Heart right ventricle (tissue), 16 donors: ENCODE measurements around the gene ZNF878. TPM values are rescaled to one million over a fixed set of nuclear protein-coding genes. Genes with fewer than 3 reads are reported as not detected.
"Not testable (repeated sequence)": the region's sequence is repeated elsewhere in the genome, so short reads cannot be mapped to it uniquely, and the experiment has no call there.

Experiments
- ATAC-seq, 8 donors: fragments of 200-7000 bp; cut with Tn5 transposase; one replicate each; pipeline ENCODE4 v1.9.1; 2020; ENCODE audit warnings: mild to moderate bottlenecking in 8 of 8, moderate library complexity in 8 of 8, moderate number of reproducible peaks in 1 of 8
- DNase-seq, 2 donors: peaks; one replicate each; pipeline ENCODE4 v3.0.0-alpha.2; 2020
- H3K27ac ChIP-seq, 10 donors: fragments of 200-600 bp; sonication (generic) in 2 of 10; one replicate each; pipeline versions ENCODE4 v1.5.0 to v1.8.0; 2020 to 2022; ENCODE audit warnings: mild to moderate bottlenecking in 3 of 10
- H3K27me3 ChIP-seq, 7 donors: fragments of 200-600 bp; one replicate each; pipeline ENCODE4 v1.8.0; 2021 to 2022; ENCODE audit warnings: mild to moderate bottlenecking in 2 of 7
- H3K36me3 ChIP-seq, 9 donors: fragments of 200-600 bp; sonication (generic) in 1 of 9; one replicate each; pipeline versions ENCODE4 v1.5.0 to v1.8.0; 2020 to 2022; ENCODE audit warnings: mild to moderate bottlenecking in 2 of 9
- H3K4me1 ChIP-seq, 9 donors: fragments of 200-600 bp; sonication (generic) in 1 of 9; one replicate each; pipeline versions ENCODE4 v1.5.0 to v1.8.0; 2020 to 2022; ENCODE audit warnings: mild to moderate bottlenecking in 4 of 9
- H3K4me3 ChIP-seq, 10 donors: fragments of 200-600 bp; sonication (generic) in 2 of 10; one replicate each; pipeline versions ENCODE4 v1.5.0 to v1.8.0; 2020 to 2022; ENCODE audit warnings: mild to moderate bottlenecking in 7 of 10, moderate library complexity in 2 of 10
- H3K9me3 ChIP-seq, 11 donors: fragments of 200-600 bp in 10 of 11; sonication (generic) in 2 of 11; one replicate each; pipeline versions ENCODE4 v1.5.0 to v1.8.0; 2013 to 2022; ENCODE audit warnings: mild to moderate bottlenecking in 2 of 11, control low read depth in 1 of 11, moderate library complexity in 1 of 11
- WGBS, 2 donors: extraction: QIAGEN DNeasy Blood & Tissue Kit; methylation state at CpG; one replicate each; pipeline ENCODE4 v1.1.7; 2013; ENCODE audit warnings: inconsistent platforms in 1 of 2; 5-methylcytosine and 5-hydroxymethylcytosine counted together
- intact Hi-C, 10 donors: fragments of 100-400 bp; cut with DNase I; formaldehyde crosslinking; loops; one replicate each; pipeline versions ENCODE4 v1.11.1 to v1.14.2; 2022
- polyA plus RNA-seq, 2 donors: library from polyadenylated mRNA; stranded (reverse); fragments of 200-250 nt; gene quantifications; one replicate each; pipeline ENCODE4 v1.2.3, GENCODE V29; 2013
- total RNA-seq, 10 donors: library from RNA; stranded (reverse); fragmentation: NEBNext Ultra II Directional in 3 of 10; extraction: Animal tissue kit (Norgen Biotek cat#: 25700) in 3 of 10; gene quantifications; one replicate each; pipeline versions ENCODE4 v1.2.1 to v1.2.4, GENCODE V29; 2021 to 2023
- TF ChIP-seq, protein P1 (sequence below), 9 donors: fragments of 200-600 bp; sonication (generic) in 2 of 9; IDR thresholded peaks; one replicate each; pipeline versions ENCODE4 v1.5.0 to v1.8.0; 2021 to 2022; ENCODE audit warnings: antibody characterized with exemption in 9 of 9, mild to moderate bottlenecking in 5 of 9, moderate library complexity in 1 of 9
- donor health status: Arrhythmogenic right ventricular cardiomyopathy.
- donor health status: ischemic (EF 13 %, LVEDD 7.1; RV severe dilation, severe dysfunction).
- donor health status: healthy with polysubstance abuse.
- donor health status: DM: no; HTN: yes; CAD: no.
- donor health status: DM: no; HTN: no; CAD: no.
- donor health status: ischemic (EF 25% LVEDD 6.9; RV normal size, moderate dysfunction).
- donor health status: ischemic (EF 25% LVEDD 5.7; RV mildly dilated, moderate dysfunction).
- donor health status: healthy.
- donor health status: DM: yes; HTN: yes; CAD: no.
- donor health status: Ischemic cardiomyopathy.
- donor health status: ischemic (EF 35%, LVEDD 5.7; RV mildly dilated, moderate dysfunction).
- donor health status: nonischemic (EF 11% LVEDD 7.7; RV severe dilation, severe dysfunction).
- donor health status: DM: yes; HTN: yes; CAD: no.
- donor health status: PGD.
- donor health status: ischemic (EF 29% LVEDD 5.4; RV normal size, mild dysfunction).
- donor health status: nonischemic (EF 23%, LVEDD 6.1; RV moderate dilation, normal function).

The ZNF878 gene
- total and polyA plus RNA-seq, 12 donors: 0.13 to 0.51 (median 0.34) TPM; not detected in 4

DNA sequence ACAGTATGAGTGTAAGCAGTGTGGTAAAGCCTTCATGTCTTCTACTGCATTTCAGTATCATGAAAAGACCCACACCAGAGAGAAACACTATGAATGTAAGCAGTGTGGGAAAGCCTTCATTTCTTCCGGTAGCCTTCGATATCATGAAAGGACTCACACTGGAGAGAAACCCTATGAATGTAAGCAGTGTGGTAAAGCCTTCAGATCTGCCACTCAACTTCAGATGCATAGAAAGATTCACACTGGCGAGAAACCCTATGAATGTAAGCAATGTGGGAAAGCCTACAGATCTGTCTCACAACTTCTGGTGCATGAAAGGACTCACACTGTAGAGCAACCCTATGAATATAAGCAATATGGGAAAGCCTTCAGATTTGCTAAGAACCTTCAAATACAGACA is 24.6 kb upstream of the ZNF878 start:
- H3K27ac ChIP-seq: no peak overlapping the region
- intact Hi-C loops: no loop called here
- ATAC-seq (no peak), DNase-seq (no peak)
- no peak overlapping the region for H3K4me3 ChIP-seq
- peaks cover 8 to 100% (median 89%) of the 10 kb centered on the region in 11 donors for H3K9me3 ChIP-seq
- TF ChIP-seq, protein P1, sequence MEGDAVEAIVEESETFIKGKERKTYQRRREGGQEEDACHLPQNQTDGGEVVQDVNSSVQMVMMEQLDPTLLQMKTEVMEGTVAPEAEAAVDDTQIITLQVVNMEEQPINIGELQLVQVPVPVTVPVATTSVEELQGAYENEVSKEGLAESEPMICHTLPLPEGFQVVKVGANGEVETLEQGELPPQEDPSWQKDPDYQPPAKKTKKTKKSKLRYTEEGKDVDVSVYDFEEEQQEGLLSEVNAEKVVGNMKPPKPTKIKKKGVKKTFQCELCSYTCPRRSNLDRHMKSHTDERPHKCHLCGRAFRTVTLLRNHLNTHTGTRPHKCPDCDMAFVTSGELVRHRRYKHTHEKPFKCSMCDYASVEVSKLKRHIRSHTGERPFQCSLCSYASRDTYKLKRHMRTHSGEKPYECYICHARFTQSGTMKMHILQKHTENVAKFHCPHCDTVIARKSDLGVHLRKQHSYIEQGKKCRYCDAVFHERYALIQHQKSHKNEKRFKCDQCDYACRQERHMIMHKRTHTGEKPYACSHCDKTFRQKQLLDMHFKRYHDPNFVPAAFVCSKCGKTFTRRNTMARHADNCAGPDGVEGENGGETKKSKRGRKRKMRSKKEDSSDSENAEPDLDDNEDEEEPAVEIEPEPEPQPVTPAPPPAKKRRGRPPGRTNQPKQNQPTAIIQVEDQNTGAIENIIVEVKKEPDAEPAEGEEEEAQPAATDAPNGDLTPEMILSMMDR (IDR thresholded peaks at IDR 0.05): no peak
- peaks cover 27 to 96% (median 71%) of the 10 kb centered on the region in 9 donors for H3K36me3 ChIP-seq
- WGBS, 2 donors: 84 to 98% methylated on average over 3 of the region's 3 CpGs
- no peaks in the 10 kb centered on the region for H3K27me3 ChIP-seq
- H3K4me1 ChIP-seq: no peaks in the 10 kb centered on the region

DNA sequence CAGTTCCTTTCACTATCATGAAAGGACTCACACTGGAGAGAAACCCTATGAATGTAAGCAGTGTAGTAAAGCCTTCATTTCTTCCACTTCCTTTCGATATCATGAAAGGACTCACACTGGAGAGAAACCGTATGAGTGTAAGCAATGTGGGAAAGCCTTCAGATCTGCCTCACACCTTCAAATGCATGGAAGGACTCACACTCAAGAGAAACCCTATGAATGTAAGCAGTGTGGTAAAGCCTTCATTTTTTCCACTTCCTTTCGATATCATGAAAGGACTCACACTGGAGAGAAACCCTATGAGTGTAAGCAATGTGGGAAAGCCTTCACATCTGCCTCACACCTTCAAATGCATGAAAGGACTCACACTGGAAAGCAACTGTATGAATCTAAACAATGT is 23.6 kb upstream of the ZNF878 start:
- WGBS, 2 donors: 98% methylated on average over 3 of the region's 3 CpGs
- intact Hi-C loops, DNase-seq, H3K27ac ChIP-seq, ATAC-seq, H3K4me1 ChIP-seq, H3K4me3 ChIP-seq, H3K27me3 ChIP-seq: not testable (repeated sequence)
- peaks cover 27 to 95% (median 71%) of the 10 kb centered on the region in 9 donors for H3K36me3 ChIP-seq
- peaks cover 8 to 100% (median 98%) of the 10 kb centered on the region in 11 donors for H3K9me3 ChIP-seq

DNA sequence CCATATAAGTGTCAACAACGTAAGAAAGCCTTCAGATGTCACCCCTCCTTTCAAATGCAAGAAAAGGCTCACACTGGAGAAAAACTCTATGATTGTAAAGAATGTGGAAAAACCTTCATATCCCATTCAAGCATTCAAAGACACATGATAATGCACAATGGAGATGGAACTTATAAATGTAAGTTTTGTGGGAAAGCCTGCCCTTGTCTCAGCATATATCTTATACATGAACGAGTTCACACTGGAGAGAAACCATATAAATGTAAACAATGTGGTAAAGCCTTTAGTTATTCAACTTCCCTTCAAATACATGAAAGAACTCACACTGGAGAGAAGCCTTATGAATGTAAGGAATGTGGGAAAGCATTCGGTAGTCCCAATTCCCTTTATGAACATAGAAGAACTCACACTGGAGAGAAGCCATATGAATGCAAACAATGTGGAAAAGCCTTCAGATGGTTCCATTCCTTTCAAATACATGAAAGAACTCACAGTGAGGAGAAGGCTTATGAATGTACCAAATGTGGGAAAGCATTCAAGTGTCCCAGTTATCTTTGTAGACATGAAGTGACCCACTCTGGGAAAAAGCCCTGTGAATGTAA is 22.9 kb upstream of the ZNF878 start:
- ATAC-seq (no peak), DNase-seq (no peak)
- Histone ChIP-seq H3K4me3 (no peak overlapping the region), H3K9me3 (peaks cover 11 to 100% (median 99%) of the 10 kb centered on the region in 11 donors), H3K4me1 (no peaks in the 10 kb centered on the region), H3K27ac (no peak overlapping the region), H3K36me3 (peaks cover 27 to 100% (median 70%) of the 10 kb centered on the region in 9 donors), H3K27me3 (no peaks in the 10 kb centered on the region)
- TF ChIP-seq, protein P1 (IDR thresholded peaks at IDR 0.05): no peak
- 87 to 91% methylated on average over 3 of the region's 3 CpGs for WGBS, 2 donors
- intact Hi-C loops: no loop called here

DNA sequence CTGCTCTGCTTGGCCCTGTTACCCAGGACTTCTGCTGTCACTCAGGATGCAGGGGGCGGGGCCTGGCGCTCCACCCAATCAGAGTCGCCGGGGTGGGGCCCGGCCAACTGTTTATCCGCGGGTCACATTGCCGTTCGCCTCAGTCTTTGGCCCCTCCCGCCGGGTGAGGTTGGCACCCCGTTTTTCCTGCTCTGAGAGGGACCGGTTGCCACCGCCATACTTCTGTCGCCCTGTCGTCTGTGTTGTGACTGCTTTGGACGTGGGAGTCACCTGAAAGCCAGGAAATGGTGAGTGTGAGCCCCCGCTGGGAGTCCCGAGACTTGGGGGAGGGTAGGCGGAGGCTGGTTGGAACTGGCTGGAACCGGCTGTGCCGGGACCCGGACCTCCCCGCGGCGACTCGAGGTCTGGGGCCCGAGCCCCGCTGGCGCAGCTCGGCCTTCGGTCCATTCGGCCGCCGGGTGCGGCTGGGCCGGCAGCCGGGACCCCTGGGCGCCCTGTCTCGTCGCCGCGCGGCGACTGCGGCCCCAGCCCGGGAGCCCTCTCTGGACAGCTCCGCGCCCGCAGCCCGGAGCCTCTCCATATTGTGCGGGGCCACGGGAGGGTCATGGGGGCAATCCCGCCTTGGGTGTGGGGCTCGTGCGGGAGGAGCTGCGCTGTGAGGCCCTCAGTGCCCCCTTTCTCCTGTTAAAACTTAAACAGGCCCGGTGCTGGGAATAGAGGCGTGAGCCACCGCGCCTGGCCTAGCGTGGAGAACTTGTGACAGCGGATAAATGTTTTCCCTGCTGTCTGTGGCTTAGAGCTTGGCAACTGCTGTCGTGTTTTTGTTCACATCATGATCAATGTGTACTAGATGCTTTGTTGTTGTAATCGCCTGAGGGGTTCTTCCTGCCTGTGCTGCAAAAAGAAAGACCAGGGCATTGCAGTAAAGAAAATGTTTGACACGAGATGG is 12.1 kb upstream of the ZNF878 start, which contains the start of gene ZNF844:
TSS of gene ZNF844 (plus strand) at position 142 of the 949 bp plus-strand sequence. CDS start at position 285, 143 bp downstream.
- Histone ChIP-seq H3K27me3 (no peaks in the 10 kb centered on the region), H3K4me1 (peaks cover 3 to 30% (median 18%) of the 10 kb centered on the region in 9 donors), H3K27ac (peak within 1 kb of the TSS; percentile 80 to 98 (median 96)), H3K36me3 (peaks cover 0 to 30% (median 0%) of the 10 kb centered on the region in 9 donors), H3K9me3 (peaks cover 0 to 44% (median 10%) of the 10 kb centered on the region in 11 donors), H3K4me3 (peak within 1 kb of the TSS; percentile 68 to 98 (median 82))
- peak; percentile 99 to 100 (median 100) for ATAC-seq
- DNase-seq: peak; percentile 98
- 1% methylated on average over 65 to 66 of the region's 66 CpGs for WGBS, 2 donors
- intact Hi-C loops: loop anchor here in 2 of 10 donors (1.0 to 5.0 kb wide), 2 partner anchors 72 to 75 kb away; partner anchors contain the start of gene ZNF20 (in 1 of the 2)
- TF ChIP-seq, protein P1 (IDR thresholded peaks at IDR 0.05): no peak
